CD4-positive, CD25-positive, alpha-beta regulatory T cell (primary cell): ENCODE measurements around the gene SGPP1. TPM values are rescaled to one million over a fixed set of nuclear protein-coding genes. Genes with fewer than 3 reads are reported as not detected.

Experiments
- ATAC-seq, 2 donors: fragments of 150-1000 bp; cut with Tn5 transposase; one replicate each; pipeline ENCODE4 v1.10.0; 2021; ENCODE audit warnings: low read depth in 2 of 2, moderate number of reproducible peaks in 2 of 2, moderate library complexity in 1 of 2
- DNase-seq, 3 donors: peaks; one replicate each; pipeline versions ENCODE4 v3.0.0 to v3.0.0-alpha.2; 2012 to 2022; ENCODE audit warnings: mixed read lengths in 1 of 3
- H3K27ac ChIP-seq: one replicate; pipeline ENCODE4 v1.7.0; 2013; ENCODE audit warnings: mild to moderate bottlenecking, low read length; ENCODE audit not compliant: insufficient read depth, poor library complexity, severe bottlenecking
- H3K27me3 ChIP-seq: one replicate; pipeline ENCODE4 v1.7.0; 2013; ENCODE audit warnings: low read length; ENCODE audit not compliant: control insufficient read depth, insufficient read depth
- H3K36me3 ChIP-seq: one replicate; pipeline ENCODE4 v1.7.0; 2013; ENCODE audit warnings: mild to moderate bottlenecking, low read length, moderate library complexity; ENCODE audit not compliant: control insufficient read depth, insufficient read depth
- H3K4me1 ChIP-seq: 2 replicates; pipeline ENCODE4 v1.7.0; 2013; ENCODE audit warnings: mild to moderate bottlenecking, low read length; ENCODE audit not compliant: insufficient read depth, control insufficient read depth, poor library complexity, severe bottlenecking
- H3K4me3 ChIP-seq: one replicate; pipeline ENCODE4 v1.7.0; 2013; ENCODE audit warnings: low read depth, mild to moderate bottlenecking, low read length, moderate library complexity
- H3K9me3 ChIP-seq, 2 experiments: 1 replicate in 1 of 2; 2 replicates in 1 of 2; pipeline ENCODE4 v1.7.0; 2013; ENCODE audit warnings: low read length in 2 of 2, mild to moderate bottlenecking in 1 of 2, moderate library complexity in 1 of 2; ENCODE audit not compliant: control insufficient read depth in 2 of 2
- H3K27ac Mint-ChIP-seq, 3 donors: one replicate each; pipeline ENCODE4 v1.8.0; 2020 to 2022; ENCODE audit warnings: mild to moderate bottlenecking in 3 of 3, mixed read lengths in 3 of 3, moderate library complexity in 2 of 3
- H3K27me3 Mint-ChIP-seq: one replicate; pipeline ENCODE4 v1.8.0; 2022; ENCODE audit warnings: mild to moderate bottlenecking, mixed read lengths
- H3K36me3 Mint-ChIP-seq: one replicate; pipeline ENCODE4 v1.8.0; 2020; ENCODE audit warnings: mixed read lengths
- H3K4me1 Mint-ChIP-seq, 4 donors: one replicate each; pipeline ENCODE4 v1.8.0; 2020 to 2022; ENCODE audit warnings: mixed read lengths in 4 of 4, mild to moderate bottlenecking in 1 of 4
- H3K4me3 Mint-ChIP-seq, 4 donors: one replicate each; pipeline ENCODE4 v1.8.0; 2020 to 2022; ENCODE audit warnings: mild to moderate bottlenecking in 4 of 4, mixed read lengths in 4 of 4, moderate library complexity in 3 of 4
- H3K9me3 Mint-ChIP-seq, 7 donors: one replicate each; pipeline ENCODE4 v1.8.0; 2020 to 2022; ENCODE audit warnings: mixed read lengths in 7 of 7, mild to moderate bottlenecking in 3 of 7, moderate library complexity in 2 of 7
- polyA plus RNA-seq, 4 donors: library from polyadenylated mRNA; unstranded; fragments of 300-500 nt; fragmentation: Illumina TruSeq; gene quantifications; one replicate each; pipeline ENCODE4 v1.2.3, GENCODE V29; 2021
- total RNA-seq: library from RNA; stranded (reverse); gene quantifications from one replicate; pipeline ENCODE4 v1.2.3, GENCODE V29; 2022

SGPP1 gene
- total and polyA plus RNA-seq, 5 donors from 2014 or later: 24.9 to 38.6 (median 29.8) TPM

- Mint-ChIP-seq H3K27ac (no peak overlapping the region), H3K4me3 (no peak overlapping the region), H3K36me3 (peaks cover 12% of the 10 kb centered on the region), H3K27me3 (no peaks in the 10 kb centered on the region), H3K9me3 (no peaks in the 10 kb centered on the region), H3K4me1 (peaks cover 0 to 10% (median 4%) of the 10 kb centered on the region in 4 donors)
- Histone ChIP-seq H3K9me3 (no peaks in the 10 kb centered on the region), H3K4me3 (no peak overlapping the region), H3K27ac (no peak overlapping the region), H3K36me3 (peaks cover 9% of the 10 kb centered on the region), H3K27me3 (no peaks in the 10 kb centered on the region), H3K4me1 (no peaks in the 10 kb centered on the region)
- DNase-seq (no peak), ATAC-seq (no peak)
These were observed 54.6 kb downstream of the SGPP1 start for GRCh38 chr14:63673255-63673654.

- no peaks in the 10 kb centered on the region for H3K27me3 Mint-ChIP-seq
- H3K9me3 Mint-ChIP-seq: no peaks in the 10 kb centered on the region
- H3K4me3 Mint-ChIP-seq: no peak overlapping the region
- DNase-seq (no peak), ATAC-seq (no peak)
- peaks cover 12% of the 10 kb centered on the region for H3K36me3 Mint-ChIP-seq
- Histone ChIP-seq H3K27ac (no peak overlapping the region), H3K36me3 (peaks cover 5% of the 10 kb centered on the region), H3K4me1 (no peaks in the 10 kb centered on the region), H3K27me3 (no peaks in the 10 kb centered on the region), H3K9me3 (no peaks in the 10 kb centered on the region), H3K4me3 (no peak overlapping the region)
- H3K27ac Mint-ChIP-seq: no peak overlapping the region
- H3K4me1 Mint-ChIP-seq: peaks cover 0 to 10% (median 4%) of the 10 kb centered on the region in 4 donors
These were observed 55.3 kb downstream of the SGPP1 start for GRCh38 chr14:63672417-63673180.

DNA sequence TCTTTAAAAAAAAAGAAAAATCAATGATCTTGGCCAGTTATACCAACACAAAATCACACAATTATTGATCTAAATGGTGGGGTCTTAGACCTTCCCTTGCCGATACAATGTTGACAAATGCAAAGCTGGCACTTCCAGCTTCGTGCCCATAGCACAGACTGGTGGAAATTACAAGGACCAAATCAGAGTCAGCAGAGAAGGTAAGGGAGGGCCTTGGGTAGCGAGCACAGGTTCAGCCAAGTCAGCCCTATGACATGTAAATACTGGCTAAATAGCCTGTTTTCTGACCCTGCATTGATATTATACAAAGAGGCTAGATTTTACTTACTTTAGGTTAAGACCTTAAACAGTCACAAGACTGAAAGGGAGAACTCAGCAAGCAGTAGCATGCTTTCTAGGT, 55.9 kb downstream of the SGPP1 start:
- Histone ChIP-seq H3K9me3 (no peaks in the 10 kb centered on the region), H3K27ac (no peak overlapping the region), H3K4me1 (no peaks in the 10 kb centered on the region), H3K36me3 (peaks cover 2% of the 10 kb centered on the region), H3K4me3 (no peak overlapping the region), H3K27me3 (no peaks in the 10 kb centered on the region)
- DNase-seq (no peak), ATAC-seq (no peak)
- Mint-ChIP-seq H3K36me3 (peaks cover 9% of the 10 kb centered on the region), H3K27ac (no peak overlapping the region), H3K4me1 (peaks cover 0 to 10% (median 4%) of the 10 kb centered on the region in 4 donors), H3K27me3 (no peaks in the 10 kb centered on the region), H3K4me3 (no peak overlapping the region), H3K9me3 (no peaks in the 10 kb centered on the region)

DNA sequence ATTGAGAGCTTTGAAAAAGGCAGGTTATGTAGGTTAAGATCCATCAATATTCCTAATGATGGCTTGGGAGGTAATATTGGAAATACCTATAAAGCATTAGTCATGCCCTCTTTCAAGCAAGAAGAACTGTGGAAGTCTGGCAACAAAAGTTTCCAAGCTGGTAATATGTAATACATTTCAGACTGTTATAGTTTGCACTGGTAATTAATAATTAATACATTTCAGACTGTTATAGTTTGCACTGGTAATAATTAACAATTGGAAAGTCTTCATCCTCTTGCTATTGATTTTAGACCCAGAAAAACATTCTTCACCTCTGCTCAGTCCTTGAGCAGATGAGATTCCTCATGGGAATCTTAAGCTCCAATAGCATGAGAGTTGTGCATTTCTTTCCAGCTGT, 57.2 kb downstream of the SGPP1 start:
- DNase-seq: no peak
- no peak overlapping the region for H3K4me3 ChIP-seq
- no peaks in the 10 kb centered on the region for H3K27me3 ChIP-seq
- no peak overlapping the region for H3K27ac Mint-ChIP-seq
- H3K9me3 ChIP-seq: no peaks in the 10 kb centered on the region
- no peak overlapping the region for H3K4me3 Mint-ChIP-seq
- no peaks in the 10 kb centered on the region for H3K9me3 Mint-ChIP-seq
- peaks cover 0 to 8% (median 4%) of the 10 kb centered on the region in 4 donors for H3K4me1 Mint-ChIP-seq
- H3K36me3 Mint-ChIP-seq: peaks cover 6% of the 10 kb centered on the region
- ATAC-seq: no peak
- H3K27ac ChIP-seq: no peak overlapping the region
- H3K36me3 ChIP-seq: no peaks in the 10 kb centered on the region
- H3K27me3 Mint-ChIP-seq: no peaks in the 10 kb centered on the region
- no peaks in the 10 kb centered on the region for H3K4me1 ChIP-seq

- Histone ChIP-seq H3K27ac (no peak overlapping the region), H3K9me3 (no peaks in the 10 kb centered on the region), H3K36me3 (no peaks in the 10 kb centered on the region), H3K27me3 (no peaks in the 10 kb centered on the region), H3K4me3 (no peak overlapping the region), H3K4me1 (no peaks in the 10 kb centered on the region)
- Mint-ChIP-seq H3K27ac (no peak overlapping the region), H3K9me3 (no peaks in the 10 kb centered on the region), H3K4me1 (peaks cover 0 to 5% (median 2%) of the 10 kb centered on the region in 4 donors), H3K27me3 (no peaks in the 10 kb centered on the region), H3K4me3 (no peak overlapping the region), H3K36me3 (no peaks in the 10 kb centered on the region)
- no peak for ATAC-seq
- DNase-seq: no peak
These were observed 61.5 kb downstream of the SGPP1 start for GRCh38 chr14:63666335-63666734.

GRCh38 chr14:63663428-63664341, 64.2 kb downstream of the SGPP1 start:
- H3K9me3 Mint-ChIP-seq: no peaks in the 10 kb centered on the region
- peaks cover 0 to 12% (median 5%) of the 10 kb centered on the region in 4 donors for H3K4me1 Mint-ChIP-seq
- H3K4me3 ChIP-seq: no peak overlapping the region
- no peaks in the 10 kb centered on the region for H3K27me3 ChIP-seq
- H3K27ac ChIP-seq: no peak overlapping the region
- H3K27me3 Mint-ChIP-seq: no peaks in the 10 kb centered on the region
- H3K9me3 ChIP-seq: no peaks in the 10 kb centered on the region
- DNase-seq (peak in 1 of 3 donors; percentile 22), ATAC-seq (no peak)
- H3K36me3 ChIP-seq: no peaks in the 10 kb centered on the region
- no peak overlapping the region for H3K27ac Mint-ChIP-seq
- peak overlapping the region in 1 of 4 donors; percentile 13 for H3K4me3 Mint-ChIP-seq
- H3K36me3 Mint-ChIP-seq: peaks cover 14% of the 10 kb centered on the region
- no peaks in the 10 kb centered on the region for H3K4me1 ChIP-seq

GRCh38 chr14:63662776-63663175, 65.1 kb downstream of the SGPP1 start:
- no peaks in the 10 kb centered on the region for H3K27me3 Mint-ChIP-seq
- ATAC-seq: no peak

More at GRCh38 chr14:63662776-63663175, 65.1 kb downstream of the SGPP1 start:
- peaks cover 0 to 12% (median 5%) of the 10 kb centered on the region in 4 donors for H3K4me1 Mint-ChIP-seq
- H3K27ac Mint-ChIP-seq: peak overlapping the region in 1 of 3 donors; percentile 9
- Histone ChIP-seq H3K27me3 (no peaks in the 10 kb centered on the region), H3K36me3 (no peaks in the 10 kb centered on the region), H3K4me3 (no peak overlapping the region), H3K9me3 (no peaks in the 10 kb centered on the region), H3K4me1 (no peaks in the 10 kb centered on the region), H3K27ac (no peak overlapping the region)
- no peak for DNase-seq
- H3K36me3 Mint-ChIP-seq: peaks cover 14% of the 10 kb centered on the region
- H3K9me3 Mint-ChIP-seq: no peaks in the 10 kb centered on the region
- H3K4me3 Mint-ChIP-seq: no peak overlapping the region
